GM21619 (cell line): Measurements from ENCODE around the gene GAS2L3.
A peak's percentile ranks its signal among the peaks of the same experiment; 100 is the strongest.

ENCODE experiments used
- ATAC-seq: cut with Tn5 transposase; IDR thresholded peaks from one replicate; pipeline ENCODE4 v1.9.1; 2021; ENCODE audit not compliant: unreplicated experiment

Gene GAS2L3

GRCh38 chr12:100656856-100657255 is 83.4 kb downstream of the GAS2L3 start:
- no peak for ATAC-seq

- no peak for ATAC-seq
These were observed 87.9 kb downstream of the GAS2L3 start for GRCh38 chr12:100661300-100661951.

GRCh38 chr12:100666588-100666987 is 93.1 kb downstream of the GAS2L3 start:
- no peak for ATAC-seq

GRCh38 chr12:100668945-100669536 is 95.6 kb downstream of the GAS2L3 start:
- peak; percentile 84 for ATAC-seq

- ATAC-seq, result no peak
These were observed 96.4 kb downstream of the GAS2L3 start for GRCh38 chr12:100669922-100670321.

- peak; percentile 11 for ATAC-seq
These were observed 98.1 kb downstream of the GAS2L3 start for GRCh38 chr12:100671396-100672074.

- peak; percentile 65 for ATAC-seq
These were observed 98.7 kb downstream of the GAS2L3 start for GRCh38 chr12:100672075-100672592.

GRCh38 chr12:100674036-100674888 is 100.8 kb downstream of the GAS2L3 start:
- no peak for ATAC-seq
